GM18868 (cell line): ENCODE measurements around the gene ACOT11.
"Not testable (repeated sequence)": the region's sequence is repeated elsewhere in the genome, so short reads cannot be mapped to it uniquely, and the experiment has no call there.

ENCODE experiments used
- ATAC-seq: cut with Tn5 transposase; IDR thresholded peaks from one replicate; pipeline ENCODE4 v1.9.1; 2021; ENCODE audit warnings: mild to moderate bottlenecking, moderate library complexity; ENCODE audit not compliant: unreplicated experiment

ACOT11 gene

DNA sequence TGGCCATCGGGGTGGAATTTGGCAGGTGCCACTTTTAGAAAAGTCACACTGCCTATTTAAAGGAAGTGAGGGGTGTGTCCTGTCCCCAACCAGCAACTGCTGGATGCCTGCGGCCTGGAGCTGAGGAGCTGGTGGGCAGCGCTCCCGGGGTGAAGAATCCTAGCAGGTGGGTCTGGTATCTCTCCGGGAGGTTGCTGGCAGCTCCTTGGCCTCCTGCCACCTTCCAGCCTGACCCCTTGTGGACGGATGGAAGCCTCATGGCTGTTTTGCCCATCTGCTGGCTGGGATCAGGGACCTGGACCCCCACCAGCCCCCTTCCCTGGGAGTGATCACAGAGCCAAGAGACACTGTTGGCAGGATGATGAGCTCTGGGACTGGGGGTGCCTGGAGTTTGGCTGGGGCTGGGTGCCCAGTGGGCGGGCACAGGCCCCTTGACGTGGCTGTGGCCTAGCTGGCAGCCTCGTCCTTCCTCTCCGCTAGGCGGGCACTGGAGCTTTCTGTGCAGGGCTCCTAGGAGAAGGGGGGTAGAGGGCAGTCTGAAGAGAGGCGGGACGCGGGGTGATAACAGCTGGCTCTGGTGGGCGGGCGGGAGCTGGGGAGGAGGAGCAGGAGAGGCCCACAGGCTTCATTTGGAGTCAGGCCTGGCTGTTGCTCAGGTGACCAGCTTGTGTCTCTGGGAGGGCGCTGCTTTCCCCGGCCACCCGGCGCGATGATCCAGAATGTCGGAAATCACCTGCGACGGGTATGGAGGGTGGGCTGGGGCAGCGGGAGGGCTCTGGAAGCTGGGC, at the start of gene ACOT11:
Gene ACOT11 (plus strand): TSS at position 628 of the 788 bp plus-strand sequence. CDS start 82 bp downstream, at position 710.
- no peak for ATAC-seq

- no peak for ATAC-seq
These were observed 49.5 kb upstream of the ACOT11 start for GRCh38 chr1:54498383-54499096.

- ATAC-seq, result no peak
These were observed 49.0 kb upstream of the ACOT11 start for GRCh38 chr1:54499097-54499359.

- ATAC-seq, result no peak
These were observed 48.5 kb upstream of the ACOT11 start for GRCh38 chr1:54499360-54500106.

GRCh38 chr1:54500107-54500431, 48.0 kb upstream of the ACOT11 start:
- ATAC-seq, result no peak

- ATAC-seq, result no peak
These were observed 46.2 kb upstream of the ACOT11 start for GRCh38 chr1:54501849-54502248.

DNA sequence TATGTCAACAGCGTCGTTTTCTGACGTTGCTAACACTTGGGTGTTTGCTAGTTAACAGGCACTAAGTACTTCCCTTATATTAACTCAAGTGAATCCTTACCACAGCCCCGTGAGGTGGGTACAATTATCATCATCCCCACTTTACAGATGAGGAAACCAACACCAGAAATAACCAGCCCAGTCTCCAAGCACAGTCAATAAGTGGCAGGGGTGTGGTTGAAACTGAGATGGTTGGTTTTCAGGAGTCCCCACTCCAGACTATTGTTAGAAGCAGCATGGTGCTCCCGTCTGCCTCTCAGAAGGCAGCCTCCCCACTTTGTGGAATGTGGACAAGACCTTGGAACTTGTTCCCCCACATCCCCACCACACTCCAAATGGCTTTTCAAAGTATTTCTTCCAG, 45.7 kb upstream of the ACOT11 start:
- no peak for ATAC-seq

DNA sequence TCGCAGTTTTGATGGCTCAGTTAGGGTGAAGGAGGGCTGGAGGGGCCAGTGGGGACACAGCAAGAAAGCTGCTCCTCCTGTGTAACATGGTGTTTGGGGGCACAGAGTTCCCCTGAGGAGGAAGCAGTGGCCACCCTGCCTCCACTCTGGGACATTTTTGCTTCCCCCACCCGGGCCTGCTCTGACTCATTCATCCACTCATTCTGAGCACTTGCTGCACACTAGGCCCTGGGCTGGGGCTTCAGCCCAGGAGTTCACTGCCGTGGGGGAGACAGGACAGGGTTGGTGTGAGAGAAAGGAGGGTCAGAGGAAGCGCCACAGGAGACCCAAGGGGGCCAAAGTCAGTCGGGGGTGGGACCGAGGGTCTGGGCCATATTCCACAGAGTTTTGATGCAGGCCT, 41.4 kb upstream of the ACOT11 start:
- no peak for ATAC-seq

GRCh38 chr1:54507033-54507870, 40.8 kb upstream of the ACOT11 start:
- ATAC-seq, result no peak

- ATAC-seq, result no peak
These were observed 37.2 kb upstream of the ACOT11 start for GRCh38 chr1:54510715-54511270.

- not testable (repeated sequence) for ATAC-seq
These were observed 34.0 kb upstream of the ACOT11 start for GRCh38 chr1:54513921-54514580.

- ATAC-seq, result no peak
These were observed 31.6 kb upstream of the ACOT11 start for GRCh38 chr1:54516249-54516920.

- ATAC-seq, result no peak
These were observed 30.5 kb upstream of the ACOT11 start for GRCh38 chr1:54517496-54517895.

DNA sequence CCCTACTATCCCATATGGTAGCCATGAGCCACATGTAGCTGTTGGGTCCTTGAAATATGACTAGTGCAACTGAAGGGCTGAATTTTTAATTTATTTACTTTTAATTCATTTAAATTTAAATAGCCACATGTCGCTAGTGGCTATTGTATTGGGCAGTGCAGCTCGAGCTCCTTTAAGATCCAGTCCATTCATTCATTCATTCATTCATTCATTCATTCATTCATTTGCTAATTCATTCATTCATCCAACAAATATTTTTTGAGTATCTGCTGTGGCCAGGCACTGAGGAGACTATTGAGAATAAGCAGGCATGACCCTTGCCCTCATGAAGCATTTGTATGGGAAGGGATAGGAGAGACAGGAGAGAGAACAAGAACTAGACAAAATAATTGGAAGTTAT, 29.5 kb upstream of the ACOT11 start:
- ATAC-seq, result no peak

GRCh38 chr1:54519709-54520108, 28.3 kb upstream of the ACOT11 start:
- no peak for ATAC-seq

DNA sequence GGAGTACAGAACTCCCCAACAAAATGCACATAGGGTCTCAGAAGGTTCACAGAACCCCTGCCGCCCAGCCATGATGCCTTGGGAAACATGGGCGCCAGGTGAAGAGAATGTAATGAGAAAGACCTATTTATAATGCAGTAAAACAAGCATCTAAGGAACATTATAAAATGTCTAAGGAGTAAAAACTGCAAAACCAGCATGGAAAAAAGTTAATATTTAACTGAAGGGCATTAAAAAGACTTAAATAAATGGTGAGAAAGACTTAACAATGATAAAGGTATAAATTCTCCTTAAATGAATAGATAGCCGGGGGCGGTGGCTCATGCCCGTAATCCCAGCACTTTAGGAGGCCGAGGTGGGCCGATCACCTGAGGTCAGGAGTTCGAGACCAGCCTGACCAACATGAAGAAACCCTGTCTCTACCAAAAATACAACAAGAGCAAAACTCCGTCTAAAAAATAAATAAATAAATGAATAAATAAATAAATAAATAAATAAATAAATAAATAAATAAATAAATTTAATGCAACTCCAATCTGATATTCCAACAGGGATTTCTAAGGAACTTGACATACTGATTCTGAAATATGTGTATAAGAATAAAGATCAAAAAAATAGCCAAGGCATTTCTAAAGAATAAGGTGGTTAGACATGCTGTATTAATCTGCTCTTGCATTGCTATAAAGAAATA, 27.3 kb upstream of the ACOT11 start:
- ATAC-seq, result no peak

GRCh38 chr1:54526565-54526964, 21.5 kb upstream of the ACOT11 start:
- not testable (repeated sequence) for ATAC-seq

GRCh38 chr1:54528613-54529012, 19.4 kb upstream of the ACOT11 start:
- no peak for ATAC-seq

- no peak for ATAC-seq
These were observed 16.0 kb upstream of the ACOT11 start for GRCh38 chr1:54532033-54532432.
